H4 (cell line): Measurements from ENCODE around the gene ARRDC3. TPM values are rescaled to one million over a fixed set of nuclear protein-coding genes. Genes with fewer than 3 reads are reported as not detected.
A peak's percentile ranks its signal among the peaks of the same experiment; 100 is the strongest.
"Not testable (repeated sequence)": the region's sequence is repeated elsewhere in the genome, so short reads cannot be mapped to it uniquely, and the experiment has no call there.

ENCODE experiments used
- DNase-seq: peaks from one replicate; pipeline ENCODE4 v3.0.0-alpha.2; 2015; ENCODE audit warnings: low spot score
- total RNA-seq: library from RNA; depleted of rRNA; stranded (reverse); fragments of >200 nt; shearing (Covaris generic); gene quantifications from 2 replicates; pipeline ENCODE4 v1.2.3, GENCODE V29; 2014

The ARRDC3 gene
- total RNA-seq, 1 experiment from 2014 or later: 53.5 TPM

- no peak for DNase-seq
These were observed 23.0 kb downstream of the ARRDC3 start for GRCh38 chr5:91359962-91360609.

GRCh38 chr5:91357806-91358205, 25.3 kb downstream of the ARRDC3 start:
- no peak for DNase-seq

GRCh38 chr5:91357012-91357634, 26.0 kb downstream of the ARRDC3 start:
- DNase-seq: no peak

GRCh38 chr5:91354867-91355266, 28.2 kb downstream of the ARRDC3 start:
- not testable (repeated sequence) for DNase-seq

- DNase-seq: no peak
These were observed 30.1 kb downstream of the ARRDC3 start for GRCh38 chr5:91352831-91353695.

GRCh38 chr5:91345461-91345860, 37.7 kb downstream of the ARRDC3 start:
- no peak for DNase-seq

- not testable (repeated sequence) for DNase-seq
These were observed 38.4 kb downstream of the ARRDC3 start for GRCh38 chr5:91344661-91345200.

- no peak for DNase-seq
These were observed 39.2 kb downstream of the ARRDC3 start for GRCh38 chr5:91343916-91344315.

GRCh38 chr5:91342931-91343330, 40.2 kb downstream of the ARRDC3 start:
- not testable (repeated sequence) for DNase-seq

- no peak for DNase-seq
These were observed 42.0 kb downstream of the ARRDC3 start for GRCh38 chr5:91341154-91341553.

- no peak for DNase-seq
These were observed 42.6 kb downstream of the ARRDC3 start for GRCh38 chr5:91340532-91340931.

GRCh38 chr5:91339063-91339705, 43.9 kb downstream of the ARRDC3 start:
- DNase-seq: no peak

GRCh38 chr5:91332267-91333045, 50.7 kb downstream of the ARRDC3 start:
- peak; percentile 82 for DNase-seq

GRCh38 chr5:91331705-91332104, 51.4 kb downstream of the ARRDC3 start:
- no peak for DNase-seq

GRCh38 chr5:91329283-91329682, 53.8 kb downstream of the ARRDC3 start:
- DNase-seq: no peak

- no peak for DNase-seq
These were observed 54.4 kb downstream of the ARRDC3 start for GRCh38 chr5:91328743-91329142.

- not testable (repeated sequence) for DNase-seq
These were observed 60.1 kb downstream of the ARRDC3 start for GRCh38 chr5:91322981-91323380.

- no peak for DNase-seq
These were observed 63.5 kb downstream of the ARRDC3 start for GRCh38 chr5:91319667-91320066.

- DNase-seq: no peak
These were observed 64.4 kb downstream of the ARRDC3 start for GRCh38 chr5:91318724-91319123.
